GM19035 (cell line): ENCODE data around the gene MFSD12.
"Not testable (repeated sequence)": the region's sequence is repeated elsewhere in the genome, so short reads cannot be mapped to it uniquely, and the experiment has no call there.

Source experiments
- ATAC-seq: cut with Tn5 transposase; IDR thresholded peaks from one replicate; pipeline ENCODE4 v1.9.1; 2021; ENCODE audit not compliant: unreplicated experiment

MFSD12 gene

DNA sequence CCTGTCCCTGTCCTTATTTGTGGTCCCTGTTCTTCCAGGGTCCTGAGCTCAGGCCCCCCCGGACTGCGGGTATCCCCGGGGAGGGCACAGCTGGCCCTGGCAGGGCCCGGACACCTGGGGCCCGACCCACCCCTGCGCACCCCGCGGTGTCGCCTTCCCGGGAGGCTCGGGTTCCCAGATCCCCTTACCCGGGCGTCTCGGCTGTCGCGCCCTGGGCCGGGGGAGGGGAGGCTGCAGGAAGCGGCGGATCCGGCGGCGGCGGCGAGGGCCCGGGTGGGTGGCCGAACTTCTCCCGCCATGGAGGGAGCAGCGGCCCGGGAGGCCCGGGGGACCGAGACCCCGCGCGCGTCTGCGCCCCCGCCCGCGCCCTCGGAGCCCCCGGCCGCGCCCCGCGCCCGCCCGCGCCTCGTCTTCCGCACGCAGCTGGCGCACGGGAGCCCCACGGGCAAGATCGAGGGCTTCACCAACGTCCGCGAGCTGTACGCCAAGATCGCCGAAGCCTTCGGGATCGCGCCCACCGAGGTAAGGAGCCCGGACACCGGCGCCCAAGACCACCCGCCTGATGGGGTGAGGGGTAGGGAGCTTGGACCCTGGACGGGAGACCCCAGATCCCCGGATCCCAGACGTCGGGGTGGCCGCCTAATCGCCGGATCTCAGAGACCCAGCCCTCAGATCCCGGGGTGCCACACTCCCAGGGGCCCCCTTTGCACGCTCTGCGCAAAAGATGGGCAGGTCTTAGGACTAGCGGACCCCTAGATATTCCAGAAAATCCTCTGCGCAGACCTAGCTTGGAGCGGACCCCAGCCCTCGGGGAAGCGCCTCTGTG, 28.1 kb upstream of the MFSD12 start, which contains the start of gene GIPC3:
Gene GIPC3, plus strand, starts transcription at position 178 of the 826 bp plus-strand sequence. Its CDS starts 120 bp downstream, at position 298.
- ATAC-seq: no peak

- ATAC-seq: not testable (repeated sequence)
Measured at GRCh38 chr19:3584036-3584802, 26.8 kb upstream of the MFSD12 start.

- not testable (repeated sequence) for ATAC-seq
Measured at GRCh38 chr19:3581792-3582191, 24.4 kb upstream of the MFSD12 start.

GRCh38 chr19:3580156-3580934, 23.0 kb upstream of the MFSD12 start:
- ATAC-seq: no peak

DNA sequence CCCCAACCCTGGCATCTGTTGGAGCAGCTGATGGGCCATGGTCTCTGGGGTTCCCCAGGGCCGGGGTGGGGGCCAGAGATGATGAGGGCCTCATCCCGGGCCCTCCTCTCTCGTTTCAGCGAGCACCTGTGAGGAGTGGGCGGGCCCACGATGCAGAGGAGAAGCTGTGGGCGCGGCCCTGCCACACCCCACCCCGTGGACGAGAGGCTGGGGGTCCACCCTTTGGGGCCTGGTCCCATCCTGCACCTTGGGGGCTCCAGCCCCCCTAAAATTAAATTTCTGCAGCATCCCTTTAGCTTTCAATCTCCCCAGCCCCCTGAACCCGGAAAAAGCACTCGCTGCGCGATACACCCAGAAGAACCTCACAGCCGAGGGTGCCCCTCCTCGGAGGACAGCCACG, 21.0 kb upstream of the MFSD12 start:
- ATAC-seq: no peak

GRCh38 chr19:3577723-3578344, 20.4 kb upstream of the MFSD12 start:
- no peak for ATAC-seq

DNA sequence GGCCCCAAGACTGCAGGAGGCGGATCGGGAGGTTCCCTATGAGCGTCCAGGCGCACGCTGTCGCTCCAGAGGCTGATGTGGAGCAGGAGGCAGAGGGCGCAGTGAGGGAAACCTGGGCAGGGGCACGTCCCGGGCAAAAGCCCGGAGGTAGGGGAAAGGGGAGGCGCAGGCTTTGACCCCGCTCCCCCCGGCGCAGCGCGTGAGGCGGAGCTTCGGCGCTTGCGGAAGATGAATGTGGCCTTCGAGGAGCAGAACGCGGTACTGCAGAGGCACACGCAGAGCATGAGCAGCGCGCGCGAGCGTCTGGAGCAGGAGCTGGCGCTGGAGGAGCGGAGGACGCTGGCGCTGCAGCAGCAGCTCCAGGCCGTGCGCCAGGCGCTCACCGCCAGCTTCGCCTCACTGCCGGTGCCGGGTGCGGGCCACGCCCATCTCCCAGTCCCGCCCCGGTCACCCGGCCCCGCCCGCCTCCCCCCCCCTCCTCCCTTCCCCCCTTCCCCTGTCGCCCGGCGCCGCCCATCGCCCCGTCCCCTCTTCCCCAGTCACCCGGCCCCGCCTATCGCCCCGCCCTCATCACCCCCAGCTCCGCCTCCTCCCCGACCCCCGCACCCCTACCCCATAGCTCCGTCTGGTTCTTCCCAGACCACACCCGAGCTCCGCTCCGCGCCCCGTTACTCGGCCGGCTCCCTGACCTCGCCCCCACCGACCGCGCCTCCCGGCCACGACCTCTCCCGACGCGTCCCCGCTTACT, 19.5 kb upstream of the MFSD12 start:
- ATAC-seq: no peak

DNA sequence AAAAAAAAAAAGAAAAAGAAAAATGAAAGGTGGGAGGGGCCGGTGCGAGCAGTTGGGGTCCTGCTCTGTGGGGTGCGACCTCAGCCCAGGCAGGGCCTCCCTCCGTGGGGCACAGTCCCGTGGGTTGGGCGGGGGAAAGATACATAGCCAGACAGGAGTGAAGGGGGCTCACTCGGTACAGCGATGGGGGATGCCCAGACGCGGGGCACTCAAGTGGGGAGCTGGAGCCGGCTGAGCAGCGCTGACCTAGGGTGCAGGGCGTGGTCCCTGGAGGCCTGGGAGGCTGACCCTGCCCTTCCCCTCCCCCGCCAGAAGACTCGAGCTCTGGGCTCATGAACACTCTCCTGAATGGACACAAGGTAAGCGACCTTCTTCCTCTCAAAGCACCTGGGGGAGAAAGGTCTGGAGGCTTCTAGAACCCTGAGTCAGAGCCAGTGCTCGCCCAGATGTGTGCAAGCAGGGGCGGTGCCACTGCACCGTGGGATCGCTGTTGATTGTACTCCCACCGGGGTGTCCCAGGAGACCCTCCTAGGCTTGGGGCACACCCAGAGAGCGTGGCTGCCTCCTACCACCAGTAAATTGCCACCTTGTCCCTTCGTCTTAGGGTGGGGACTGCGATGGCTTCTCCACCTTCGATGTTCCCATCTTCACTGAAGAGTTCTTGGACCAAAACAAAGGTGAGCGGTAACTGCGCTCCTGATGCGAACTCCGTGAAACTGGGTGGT, 18.7 kb upstream of the MFSD12 start:
- no peak for ATAC-seq

DNA sequence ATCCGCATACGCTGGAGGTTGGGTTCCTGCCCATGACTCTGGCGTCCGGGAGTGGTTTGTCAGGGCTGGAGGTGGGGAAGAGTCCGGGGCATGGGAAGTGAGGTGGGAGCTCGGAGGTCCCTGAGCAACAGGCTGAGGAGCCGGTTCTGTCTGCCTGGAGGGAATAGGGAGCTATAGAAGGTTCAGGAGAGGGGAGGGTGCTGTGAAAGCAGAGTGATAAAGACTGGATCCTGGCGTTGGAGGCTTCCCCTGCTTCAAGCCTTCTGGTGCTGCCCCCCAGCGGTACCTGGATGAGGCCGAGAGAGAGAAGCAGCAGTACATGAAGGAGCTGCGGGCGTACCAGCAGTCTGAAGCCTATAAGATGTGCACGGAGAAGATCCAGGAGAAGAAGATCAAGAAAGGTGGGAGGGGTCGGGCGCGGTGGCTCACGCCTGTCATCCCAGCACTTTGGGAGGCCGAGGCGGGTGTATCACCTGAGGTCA, 17.9 kb upstream of the MFSD12 start:
- ATAC-seq: no peak

- ATAC-seq: no peak
Measured at GRCh38 chr19:3573858-3574637, 16.7 kb upstream of the MFSD12 start.

GRCh38 chr19:3573162-3573857, 15.9 kb upstream of the MFSD12 start:
- peak; percentile 13 for ATAC-seq

GRCh38 chr19:3572855-3573161, 15.4 kb upstream of the MFSD12 start, which contains the start of gene HMG20B:
TSS of gene HMG20B (plus strand) at chr19:3572944. CDS start at chr19:3573310, 366 bp downstream.
- ATAC-seq: no peak

DNA sequence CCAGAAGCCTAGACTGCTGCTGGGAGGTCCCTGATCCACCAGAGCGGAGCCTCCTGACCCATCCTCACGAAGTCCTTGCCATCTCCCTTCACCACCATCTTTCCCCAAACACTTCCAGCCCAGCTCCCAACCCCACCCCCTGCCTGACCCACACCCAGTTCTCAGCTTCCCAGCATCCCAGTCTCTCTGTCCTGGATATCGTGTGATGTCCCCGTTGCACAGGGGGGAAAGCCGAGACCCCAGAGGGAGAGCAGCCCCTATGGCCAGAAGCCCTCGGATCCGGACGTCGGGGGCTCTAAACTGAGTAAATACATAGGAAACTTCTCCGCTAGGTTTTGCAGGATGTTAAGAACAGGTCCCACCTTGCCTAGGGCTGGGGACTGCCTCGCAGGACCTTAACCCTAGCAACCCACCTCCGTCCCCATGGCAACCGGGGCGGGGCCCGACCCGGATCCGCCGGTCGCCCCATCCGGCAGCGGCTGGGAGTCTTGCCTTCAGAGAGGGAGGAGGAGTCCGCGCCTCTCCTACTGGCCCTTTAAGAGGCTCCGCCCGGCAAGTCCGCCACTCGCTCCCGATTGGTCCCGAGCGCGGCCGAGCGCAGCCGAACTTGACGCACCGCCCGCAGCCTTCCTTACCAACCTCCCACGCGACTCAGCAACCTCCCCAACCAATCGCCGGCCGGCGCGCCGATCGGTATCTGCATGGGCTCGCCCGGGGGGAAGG, 14.9 kb upstream of the MFSD12 start:
- peak; percentile 89 for ATAC-seq

GRCh38 chr19:3570606-3571011, 13.2 kb upstream of the MFSD12 start:
- ATAC-seq: no peak

DNA sequence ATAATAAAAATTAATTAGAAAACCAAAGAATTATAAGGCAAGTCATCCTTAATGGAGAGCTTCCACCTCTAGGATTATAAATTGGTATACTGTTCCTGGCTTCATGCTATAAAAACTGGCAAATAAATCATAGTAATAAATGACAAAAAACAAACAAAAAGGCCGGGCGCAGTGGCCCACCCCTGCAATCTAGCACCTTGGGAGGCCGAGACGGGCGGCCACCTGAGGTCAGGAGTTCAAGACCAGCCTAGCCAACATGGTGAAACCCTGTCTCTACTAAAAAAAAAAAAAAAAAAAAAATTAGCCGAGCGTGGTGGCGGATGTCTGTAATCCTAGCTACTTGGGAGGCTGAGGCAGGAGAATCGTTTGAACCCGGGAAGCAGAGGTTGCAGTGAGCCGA, 12.7 kb upstream of the MFSD12 start:
- ATAC-seq: not testable (repeated sequence)

- no peak for ATAC-seq
Measured at GRCh38 chr19:3565139-3565538, 7.8 kb upstream of the MFSD12 start.
